Measurements from ENCODE around the gene ARHGAP24. TPM values are rescaled to one million over a fixed set of nuclear protein-coding genes. Genes with fewer than 3 reads are reported as not detected.

The ARHGAP24 gene
- total RNA-seq, 1 donor from 2014 or later, result 11.1 TPM

- Histone ChIP-seq H3K36me3 (ENCODE audit: control insufficient read depth, insufficient read depth, low read length) (no peaks in the 10 kb centered on the region), H3K4me3 (ENCODE audit: low read depth, low read length) (no peak overlapping the region), H3K27me3 (ENCODE audit: control insufficient read depth, insufficient read depth, low read length) (no peaks in the 10 kb centered on the region)
- FAIRE-seq (no peak), DNase-seq (ENCODE audit: low read depth) (no peak)
- TF ChIP-seq, protein P1, sequence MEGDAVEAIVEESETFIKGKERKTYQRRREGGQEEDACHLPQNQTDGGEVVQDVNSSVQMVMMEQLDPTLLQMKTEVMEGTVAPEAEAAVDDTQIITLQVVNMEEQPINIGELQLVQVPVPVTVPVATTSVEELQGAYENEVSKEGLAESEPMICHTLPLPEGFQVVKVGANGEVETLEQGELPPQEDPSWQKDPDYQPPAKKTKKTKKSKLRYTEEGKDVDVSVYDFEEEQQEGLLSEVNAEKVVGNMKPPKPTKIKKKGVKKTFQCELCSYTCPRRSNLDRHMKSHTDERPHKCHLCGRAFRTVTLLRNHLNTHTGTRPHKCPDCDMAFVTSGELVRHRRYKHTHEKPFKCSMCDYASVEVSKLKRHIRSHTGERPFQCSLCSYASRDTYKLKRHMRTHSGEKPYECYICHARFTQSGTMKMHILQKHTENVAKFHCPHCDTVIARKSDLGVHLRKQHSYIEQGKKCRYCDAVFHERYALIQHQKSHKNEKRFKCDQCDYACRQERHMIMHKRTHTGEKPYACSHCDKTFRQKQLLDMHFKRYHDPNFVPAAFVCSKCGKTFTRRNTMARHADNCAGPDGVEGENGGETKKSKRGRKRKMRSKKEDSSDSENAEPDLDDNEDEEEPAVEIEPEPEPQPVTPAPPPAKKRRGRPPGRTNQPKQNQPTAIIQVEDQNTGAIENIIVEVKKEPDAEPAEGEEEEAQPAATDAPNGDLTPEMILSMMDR (IDR thresholded peaks at IDR 0.05; ENCODE audit: insufficient read depth, low read length, severe bottlenecking), result no peak
Observed at GRCh38 chr4:85669992-85670548, 195.1 kb downstream of the ARHGAP24 start.

GRCh38 chr4:85671120-85671519 is 196.2 kb downstream of the ARHGAP24 start:
- no peak for DNase-seq (ENCODE audit: low read depth)
- Histone ChIP-seq H3K27me3 (ENCODE audit: control insufficient read depth, insufficient read depth, low read length) (no peaks in the 10 kb centered on the region), H3K36me3 (ENCODE audit: control insufficient read depth, insufficient read depth, low read length) (no peaks in the 10 kb centered on the region), H3K4me3 (ENCODE audit: low read depth, low read length) (no peak overlapping the region)
- TF ChIP-seq, protein P1 (IDR thresholded peaks at IDR 0.05; ENCODE audit: insufficient read depth, low read length, severe bottlenecking), result no peak
- no peak for FAIRE-seq

- FAIRE-seq (no peak), DNase-seq (ENCODE audit: low read depth) (no peak)
- H3K36me3 ChIP-seq (ENCODE audit: control insufficient read depth, insufficient read depth, low read length), result no peaks in the 10 kb centered on the region
- no peak overlapping the region for H3K4me3 ChIP-seq (ENCODE audit: low read depth, low read length)
- TF ChIP-seq, protein P1 (IDR thresholded peaks at IDR 0.05; ENCODE audit: insufficient read depth, low read length, severe bottlenecking), result no peak
- H3K27me3 ChIP-seq (ENCODE audit: control insufficient read depth, insufficient read depth, low read length), result no peaks in the 10 kb centered on the region
Observed at GRCh38 chr4:85672116-85672515, 197.2 kb downstream of the ARHGAP24 start.

DNA sequence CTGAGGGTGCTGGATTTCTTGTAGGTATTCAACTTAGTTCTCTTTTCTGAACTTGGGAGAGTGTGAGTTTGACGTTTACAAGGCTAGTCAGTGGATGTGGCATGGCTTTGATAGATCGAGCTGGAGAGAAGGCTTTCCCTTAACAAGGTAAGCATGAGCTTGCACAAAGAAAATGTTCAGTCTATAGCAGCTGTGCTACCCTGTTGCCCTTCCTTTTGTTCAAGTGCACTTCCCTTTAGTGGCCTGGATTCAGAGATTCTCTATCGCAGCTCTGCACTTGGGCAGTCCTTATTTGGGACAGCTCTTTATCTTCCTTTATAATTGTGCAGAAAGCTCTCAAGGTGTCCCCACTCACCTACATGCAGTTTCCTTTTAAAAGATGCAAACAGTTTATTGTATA is 198.0 kb downstream of the ARHGAP24 start:
- Histone ChIP-seq H3K36me3 (ENCODE audit: control insufficient read depth, insufficient read depth, low read length) (no peaks in the 10 kb centered on the region), H3K4me3 (ENCODE audit: low read depth, low read length) (no peak overlapping the region), H3K27me3 (ENCODE audit: control insufficient read depth, insufficient read depth, low read length) (no peaks in the 10 kb centered on the region)
- FAIRE-seq, result no peak
- DNase-seq (ENCODE audit: low read depth), result no peak
- TF ChIP-seq, protein P1 (IDR thresholded peaks at IDR 0.05; ENCODE audit: insufficient read depth, low read length, severe bottlenecking), result no peak

- Histone ChIP-seq H3K27me3 (ENCODE audit: control insufficient read depth, insufficient read depth, low read length) (no peaks in the 10 kb centered on the region), H3K36me3 (ENCODE audit: control insufficient read depth, insufficient read depth, low read length) (no peaks in the 10 kb centered on the region), H3K4me3 (ENCODE audit: low read depth, low read length) (no peak overlapping the region)
- DNase-seq (ENCODE audit: low read depth) (no peak), FAIRE-seq (no peak)
- TF ChIP-seq, protein P1 (IDR thresholded peaks at IDR 0.05; ENCODE audit: insufficient read depth, low read length, severe bottlenecking), result no peak
Observed at GRCh38 chr4:85673540-85673939, 198.6 kb downstream of the ARHGAP24 start.

All from bronchial epithelial cell (primary cell).